Lung microvascular endothelial cell (primary cell): ENCODE measurements around the gene APLP1. TPM values are rescaled to one million over a fixed set of nuclear protein-coding genes. Genes with fewer than 3 reads are reported as not detected.
"Not testable (repeated sequence)": the region's sequence is repeated elsewhere in the genome, so short reads cannot be mapped to it uniquely, and the experiment has no call there.

Experiments used
- DNase-seq, 2 donors: peaks; one replicate each; pipeline versions ENCODE4 v3.0.0 to v3.0.0-alpha.2; 2010; ENCODE audit warnings: low read depth in 2 of 2
- total RNA-seq: library from RNA; depleted of rRNA; stranded (reverse); fragments of >200 nt; gene quantifications from 2 replicates; pipeline ENCODE4 v1.2.1, GENCODE V29; 2014

APLP1 gene
- total RNA-seq, 1 donor from 2014 or later, result 1.2 TPM

DNA sequence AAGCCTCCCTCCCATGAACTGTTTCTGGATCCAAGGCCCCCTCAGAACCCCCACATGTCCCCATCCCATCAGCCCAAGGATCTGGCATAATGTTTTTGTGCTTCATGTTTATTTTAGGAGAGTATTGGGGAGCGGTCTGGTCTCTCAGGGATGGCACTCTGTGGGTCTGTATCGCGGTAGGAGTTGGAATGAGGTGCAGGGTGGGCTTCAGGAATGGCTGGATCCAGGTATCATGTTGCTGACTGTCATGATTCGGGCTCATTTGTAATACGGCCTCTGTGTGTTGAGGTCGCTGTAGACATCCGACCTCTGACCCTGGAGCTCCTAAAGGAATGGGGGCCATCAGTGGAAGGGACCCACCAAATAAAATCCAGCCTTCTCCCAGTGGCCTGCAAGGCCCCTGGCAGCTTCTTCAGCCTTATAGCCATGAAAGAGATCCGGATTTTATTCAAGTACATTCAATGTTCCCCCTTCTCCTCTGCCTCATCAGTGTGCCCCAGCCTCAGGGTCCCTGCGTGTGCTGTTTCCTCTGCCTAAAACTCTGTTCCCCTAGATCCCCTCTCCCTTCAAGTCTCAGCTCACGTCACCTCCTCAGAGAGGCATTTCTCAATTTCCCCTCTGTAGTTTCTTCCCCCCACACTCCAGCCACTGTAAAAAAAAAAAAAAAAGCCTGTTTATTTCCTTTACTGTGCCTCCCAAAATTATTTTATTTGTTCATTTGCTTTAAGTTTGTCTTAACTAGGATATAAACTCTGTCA, 36.1 kb downstream of the APLP1 start:
- DNase-seq, result no peak

DNA sequence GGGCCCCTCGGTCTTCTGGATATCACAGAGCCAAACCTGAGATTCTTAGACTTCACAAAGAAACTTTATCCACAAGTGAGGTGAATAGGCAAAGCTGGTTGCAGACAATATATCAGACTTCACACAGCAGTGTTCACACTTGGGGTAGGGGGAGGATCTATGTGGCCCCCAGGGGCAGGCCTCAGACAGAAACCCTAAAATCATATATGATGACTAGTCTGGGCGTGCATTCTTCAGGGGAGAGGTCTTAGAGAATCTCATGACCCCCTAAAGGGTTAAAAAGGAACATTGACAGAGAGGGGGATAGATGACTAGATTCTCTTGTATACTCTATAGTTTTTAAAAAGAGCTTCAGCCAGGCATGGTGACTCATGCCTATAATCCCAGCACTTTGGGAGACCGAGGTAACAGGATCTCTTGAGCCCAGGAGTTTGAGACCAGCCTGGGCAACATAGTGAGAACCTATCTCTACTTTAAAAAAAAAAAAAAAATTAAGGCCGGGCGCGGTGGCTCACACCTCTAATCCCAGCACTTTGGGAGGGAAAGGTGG, 36.9 kb downstream of the APLP1 start:
- DNase-seq, result no peak

- DNase-seq, result no peak
Observed at GRCh38 chr19:35907377-35907745, 39.0 kb downstream of the APLP1 start.

- DNase-seq, result no peak
Observed at GRCh38 chr19:35908010-35908441, 39.7 kb downstream of the APLP1 start, which contains the start of gene TYROBP. Gene TYROBP (minus strand): TSS chr19:35908295. CDS start chr19:35908228, 67 bp downstream.

DNA sequence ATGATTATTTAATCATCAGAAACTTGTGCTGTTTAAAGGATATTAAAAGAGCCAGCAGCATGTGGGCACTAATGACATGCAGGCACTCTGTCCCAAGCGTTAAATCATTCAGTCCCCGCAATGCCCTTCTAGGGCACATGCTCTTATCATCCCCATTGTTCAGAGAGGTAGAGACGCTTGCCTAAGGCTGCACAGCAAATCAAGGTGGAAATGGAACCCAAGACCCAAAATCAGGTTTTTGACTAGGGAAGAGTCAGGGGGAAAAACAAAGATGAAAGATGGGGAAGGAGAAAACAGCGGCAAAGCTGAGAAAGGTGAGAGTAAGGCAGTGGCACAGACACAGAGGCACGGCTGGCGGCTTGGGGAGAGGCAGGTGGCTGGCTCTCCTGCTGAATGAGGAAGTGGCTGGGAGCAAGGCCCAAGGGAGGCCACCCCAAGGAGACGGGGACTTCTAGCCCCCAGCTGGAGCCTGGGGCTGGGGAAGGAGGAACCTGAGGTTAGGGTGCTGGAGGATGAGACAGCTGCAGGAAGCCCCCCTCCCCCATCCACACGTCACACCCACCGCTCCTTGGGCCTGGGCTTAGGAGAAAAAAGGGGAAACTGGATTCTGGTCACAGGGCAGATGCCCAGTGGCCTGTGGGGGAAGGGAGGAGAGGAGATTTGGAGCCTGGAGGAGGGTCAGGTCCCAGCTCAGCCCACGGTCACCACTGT, 40.8 kb downstream of the APLP1 start:
- no peak for DNase-seq

GRCh38 chr19:35909684-35910035, 41.3 kb downstream of the APLP1 start:
- no peak for DNase-seq

DNA sequence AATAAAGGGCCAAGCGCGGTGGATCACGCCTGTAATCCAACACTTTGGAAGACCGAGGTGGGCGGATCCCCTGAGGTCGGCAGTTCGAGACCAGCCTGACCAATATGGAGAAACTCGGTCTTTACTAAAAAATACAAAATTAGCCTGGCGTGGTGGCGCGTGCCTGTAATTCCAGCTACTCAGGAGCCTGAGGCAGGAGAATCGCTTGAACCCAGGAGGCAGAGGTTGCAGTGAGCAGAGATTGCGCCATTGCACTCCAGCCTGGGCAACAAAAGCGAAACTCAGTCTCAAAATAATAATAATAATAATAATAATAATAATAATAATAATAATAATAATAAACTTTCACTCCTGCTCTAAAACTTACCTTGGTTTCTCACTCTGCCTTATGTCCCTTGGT, 42.0 kb downstream of the APLP1 start:
- DNase-seq, result not testable (repeated sequence)

DNA sequence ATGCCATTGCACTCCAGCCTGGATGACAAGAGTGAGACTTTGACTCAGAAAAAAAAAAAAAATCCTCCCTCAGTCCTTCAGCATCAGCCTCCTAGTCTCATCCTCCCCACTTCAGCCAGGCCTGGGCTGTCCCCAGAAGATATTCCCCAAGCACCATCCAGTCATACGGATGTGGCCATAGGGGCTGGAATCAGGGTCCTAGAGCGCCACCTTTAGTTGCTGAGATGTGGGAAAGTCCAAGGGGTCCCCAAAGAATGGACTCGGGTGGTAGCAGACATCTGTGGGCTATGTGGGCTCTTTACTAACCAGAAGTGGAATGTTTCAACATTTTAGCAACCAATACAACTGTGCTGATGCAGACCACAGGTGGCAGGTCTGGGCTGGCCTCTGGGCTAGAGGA, 42.8 kb downstream of the APLP1 start:
- no peak for DNase-seq

GRCh38 chr19:35911790-35912189, 43.4 kb downstream of the APLP1 start:
- DNase-seq, result no peak

DNA sequence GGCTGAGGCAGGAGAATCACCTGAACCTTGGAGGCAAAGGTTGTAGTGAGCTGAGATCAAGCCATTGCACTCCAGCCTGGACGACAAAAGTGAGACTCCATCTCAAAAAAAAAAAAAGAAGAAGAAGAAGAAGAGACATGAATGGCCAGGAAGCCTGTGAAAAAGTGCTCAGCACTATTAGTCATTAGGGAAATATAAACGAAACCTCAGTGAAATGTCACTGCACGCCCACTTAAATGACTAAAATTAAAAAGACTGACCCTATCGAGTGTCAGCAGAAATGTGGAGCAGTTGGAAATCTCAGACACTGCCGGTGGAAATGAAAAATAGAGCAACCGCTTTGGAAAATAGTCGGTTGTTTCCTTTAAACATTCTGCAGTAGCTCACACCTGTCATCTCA, 45.2 kb downstream of the APLP1 start:
- no peak for DNase-seq

- no peak for DNase-seq
Observed at GRCh38 chr19:35915443-35915842, 47.1 kb downstream of the APLP1 start.

- DNase-seq, result no peak
Observed at GRCh38 chr19:35919306-35919705, 50.9 kb downstream of the APLP1 start.

DNA sequence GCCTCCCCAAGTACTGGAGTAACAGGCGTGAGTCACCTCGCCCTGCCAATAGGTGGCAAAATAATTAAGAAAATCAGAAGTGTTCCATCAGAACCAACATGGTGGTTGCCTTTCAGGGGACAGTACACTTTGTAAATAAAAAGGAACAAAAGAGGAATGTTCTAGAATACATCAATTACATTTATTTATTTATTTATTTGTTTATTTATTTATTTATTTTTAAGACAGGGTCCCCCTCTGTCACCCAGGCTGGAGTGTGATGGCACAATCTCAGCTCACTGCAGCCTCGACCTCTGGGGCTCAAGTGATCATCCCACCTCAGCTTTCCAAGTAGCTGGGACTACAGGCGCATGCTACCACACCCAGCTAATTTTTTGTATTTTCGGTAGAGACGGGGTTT, 52.6 kb downstream of the APLP1 start:
- DNase-seq, result no peak

GRCh38 chr19:35925501-35925900, 57.1 kb downstream of the APLP1 start:
- DNase-seq, result no peak

GRCh38 chr19:35928507-35928906, 60.1 kb downstream of the APLP1 start:
- DNase-seq, result no peak

Other genes starting within 250 kb of the APLP1 start
- 22.2 and 25.6 TPM in 2 replicates for gene RBM42, start 239.5 kb upstream of the APLP1 start, total RNA-seq
- gene ETV2, start 226.8 kb upstream of the APLP1 start, total RNA-seq, result 0.20 and 0.44 TPM in 2 replicates
- 287 and 398 TPM in 2 replicates for gene COX6B1, start 220.3 kb upstream of the APLP1 start, total RNA-seq
- not detected in 2 replicates for gene UPK1A, start 202.1 kb upstream of the APLP1 start, total RNA-seq
- gene ZBTB32, start 164.0 kb upstream of the APLP1 start, total RNA-seq, result not detected in 2 replicates
- gene KMT2B, start 150.6 kb upstream of the APLP1 start, total RNA-seq, result 3.1 and 4.0 TPM in 2 replicates
- gene IGFLR1, start 126.1 kb upstream of the APLP1 start, total RNA-seq, result 0.20 and 1.1 TPM in 2 replicates
- gene U2AF1L4, start 123.2 kb upstream of the APLP1 start, total RNA-seq, result 1.1 and 4.0 TPM in 2 replicates
- gene PSENEN, start 122.9 kb upstream of the APLP1 start, total RNA-seq, result 16.5 and 16.6 TPM in 2 replicates
- gene LIN37, start 120.0 kb upstream of the APLP1 start, total RNA-seq, result 2.4 and 5.0 TPM in 2 replicates
- gene HSPB6, start 111.5 kb upstream of the APLP1 start, total RNA-seq, result 0.20 and 0.22 TPM in 2 replicates
- gene PROSER3, start 110.4 kb upstream of the APLP1 start, total RNA-seq, result 1.3 and 1.4 TPM in 2 replicates
- 0.44 and 1.2 TPM in 2 replicates for gene ARHGAP33, start 93.0 kb upstream of the APLP1 start, total RNA-seq
- not detected in 2 replicates for gene PRODH2, start 55.7 kb upstream of the APLP1 start, total RNA-seq
- not detected in 2 replicates for gene NPHS1, start 16.1 kb upstream of the APLP1 start, total RNA-seq
- gene KIRREL2, start 11.7 kb upstream of the APLP1 start, total RNA-seq, result not detected in 2 replicates
- 1.3 and 3.8 TPM in 2 replicates for gene NFKBID, start 32.0 kb downstream of the APLP1 start, total RNA-seq
- 0.22 and 0.40 TPM in 2 replicates for gene HCST, start 34.0 kb downstream of the APLP1 start, total RNA-seq
- gene TYROBP, start 39.7 kb downstream of the APLP1 start, total RNA-seq, result not detected in 2 replicates
- 1.3 and 2.0 TPM in 2 replicates for gene LRFN3, start 67.8 kb downstream of the APLP1 start, total RNA-seq
- gene SDHAF1, start 126.6 kb downstream of the APLP1 start, total RNA-seq, result 8.7 and 10.7 TPM in 2 replicates
- gene SYNE4, start 140.2 kb downstream of the APLP1 start, total RNA-seq, result under 0.01 TPM in 1 of 2 replicates, not detected in the other
- gene ALKBH6, start 145.6 kb downstream of the APLP1 start, total RNA-seq, result 7.3 and 7.8 TPM in 2 replicates
- 2.6 and 2.8 TPM in 2 replicates for gene CLIP3, start 164.3 kb downstream of the APLP1 start, total RNA-seq
- 0.87 and 1.8 TPM in 2 replicates for gene THAP8, start 185.7 kb downstream of the APLP1 start, total RNA-seq
- gene WDR62, start 186.3 kb downstream of the APLP1 start, total RNA-seq, result 1.2 and 2.0 TPM in 2 replicates
- gene OVOL3, start 242.6 kb downstream of the APLP1 start, total RNA-seq, result not detected in 2 replicates
- gene POLR2I, start 246.3 kb downstream of the APLP1 start, total RNA-seq, result 123 and 143 TPM in 2 replicates
- gene TBCB, start 246.9 kb downstream of the APLP1 start, total RNA-seq, result 140 and 181 TPM in 2 replicates